ENCODE data around the gene LASP1NB.
"Not testable (repeated sequence)": the region's sequence is repeated elsewhere in the genome, so short reads cannot be mapped to it uniquely, and the experiment has no call there.

Gene LASP1NB

GRCh38 chr17:38947189-38947588 is 21.8 kb downstream of the LASP1NB start:
- ChIA-PET POLR2A (no interaction called here), CTCF (no interaction called here)
- no peak for DNase-seq (ENCODE audit: extremely low spot score)
- TF ChIP-seq CTCF (IDR thresholded peaks at IDR 0.05; ENCODE audit: control extremely low read depth, extremely low read depth, low read depth, missing control alignments) = no peak

- POLR2A ChIA-PET; DNase-seq (ENCODE audit: extremely low spot score); CTCF ChIA-PET: not testable (repeated sequence)
Observed at GRCh38 chr17:38953800-38954199, 28.4 kb downstream of the LASP1NB start.

GRCh38 chr17:38958326-38958725 is 32.9 kb downstream of the LASP1NB start:
- TF ChIP-seq CTCF (IDR thresholded peaks at IDR 0.05; ENCODE audit: control extremely low read depth, extremely low read depth, low read depth, missing control alignments) = no peak
- CTCF ChIA-PET = no interaction called here
- no peak for DNase-seq (ENCODE audit: extremely low spot score)
- POLR2A ChIA-PET = interaction anchor here (0.6 kb wide), 1 partner anchor 245 kb away, joined by 5 read pairs; no protein-coding TSS in a partner anchor

- no peak for DNase-seq (ENCODE audit: extremely low spot score)
- TF ChIP-seq CTCF (IDR thresholded peaks at IDR 0.05; ENCODE audit: control extremely low read depth, extremely low read depth, low read depth, missing control alignments) = no peak
- ChIA-PET POLR2A (interaction anchor here (0.6 kb wide), 1 partner anchor 245 kb away, joined by 5 read pairs; no protein-coding TSS in a partner anchor), CTCF (no interaction called here)
Observed at GRCh38 chr17:38958756-38959155, 33.3 kb downstream of the LASP1NB start.

- ChIA-PET CTCF (no interaction called here), POLR2A (no interaction called here)
- DNase-seq (ENCODE audit: extremely low spot score) = no peak
- TF ChIP-seq CTCF (IDR thresholded peaks at IDR 0.05; ENCODE audit: control extremely low read depth, extremely low read depth, low read depth, missing control alignments) = no peak
Observed at GRCh38 chr17:38959508-38959907, 34.1 kb downstream of the LASP1NB start.

GRCh38 chr17:38960402-38960801 is 35.0 kb downstream of the LASP1NB start:
- CTCF ChIA-PET = interaction anchor here (1.4 kb wide), 1 partner anchor 193 kb away, joined by 3 read pairs; no protein-coding TSS in a partner anchor
- DNase-seq (ENCODE audit: extremely low spot score) = no peak
- TF ChIP-seq CTCF (IDR thresholded peaks at IDR 0.05; ENCODE audit: control extremely low read depth, extremely low read depth, low read depth, missing control alignments) = no peak
- POLR2A ChIA-PET = no interaction called here

- TF ChIP-seq CTCF (IDR thresholded peaks at IDR 0.05; ENCODE audit: control extremely low read depth, extremely low read depth, low read depth, missing control alignments) = no peak
- POLR2A ChIA-PET = no interaction called here
- no peak for DNase-seq (ENCODE audit: extremely low spot score)
- CTCF ChIA-PET = interaction anchor here (1.4 kb wide), 1 partner anchor 192 kb away, joined by 3 read pairs; no protein-coding TSS in a partner anchor
Observed at GRCh38 chr17:38961413-38961812, 36.0 kb downstream of the LASP1NB start.
